ENCODE results near the gene AEBP1.

Gene AEBP1

DNA sequence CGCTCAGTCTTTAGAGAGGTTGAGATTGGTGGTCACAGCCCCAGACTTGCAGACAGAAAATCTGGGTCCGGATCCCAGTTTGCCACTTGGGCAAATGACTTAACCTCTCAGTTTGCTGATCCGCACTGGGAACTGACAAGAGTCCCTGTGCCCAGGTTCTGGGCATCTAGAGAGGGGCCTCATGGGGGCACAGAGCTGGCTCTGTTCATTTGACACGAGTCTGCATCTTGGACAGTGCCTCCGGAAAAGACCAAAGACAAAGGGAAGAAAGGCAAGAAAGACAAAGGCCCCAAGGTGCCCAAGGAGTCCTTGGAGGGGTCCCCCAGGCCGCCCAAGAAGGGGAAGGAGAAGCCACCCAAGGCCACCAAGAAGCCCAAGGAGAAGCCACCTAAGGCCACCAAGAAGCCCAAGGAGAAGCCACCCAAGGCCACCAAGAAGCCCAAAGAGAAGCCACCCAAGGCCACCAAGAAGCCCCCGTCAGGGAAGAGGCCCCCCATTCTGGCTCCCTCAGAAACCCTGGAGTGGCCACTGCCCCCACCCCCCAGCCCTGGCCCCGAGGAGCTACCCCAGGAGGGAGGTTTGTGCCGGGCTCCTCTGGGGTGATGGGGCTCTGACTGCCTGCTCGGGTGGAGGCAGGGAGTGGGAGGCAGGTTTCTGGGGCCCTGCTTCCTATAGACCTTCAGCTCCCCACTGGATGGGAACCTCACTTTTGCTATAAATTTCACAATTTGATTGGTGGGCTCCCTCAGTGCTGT is 2.3 kb downstream of the AEBP1 start:
- DNase-seq, result no peak

DNA sequence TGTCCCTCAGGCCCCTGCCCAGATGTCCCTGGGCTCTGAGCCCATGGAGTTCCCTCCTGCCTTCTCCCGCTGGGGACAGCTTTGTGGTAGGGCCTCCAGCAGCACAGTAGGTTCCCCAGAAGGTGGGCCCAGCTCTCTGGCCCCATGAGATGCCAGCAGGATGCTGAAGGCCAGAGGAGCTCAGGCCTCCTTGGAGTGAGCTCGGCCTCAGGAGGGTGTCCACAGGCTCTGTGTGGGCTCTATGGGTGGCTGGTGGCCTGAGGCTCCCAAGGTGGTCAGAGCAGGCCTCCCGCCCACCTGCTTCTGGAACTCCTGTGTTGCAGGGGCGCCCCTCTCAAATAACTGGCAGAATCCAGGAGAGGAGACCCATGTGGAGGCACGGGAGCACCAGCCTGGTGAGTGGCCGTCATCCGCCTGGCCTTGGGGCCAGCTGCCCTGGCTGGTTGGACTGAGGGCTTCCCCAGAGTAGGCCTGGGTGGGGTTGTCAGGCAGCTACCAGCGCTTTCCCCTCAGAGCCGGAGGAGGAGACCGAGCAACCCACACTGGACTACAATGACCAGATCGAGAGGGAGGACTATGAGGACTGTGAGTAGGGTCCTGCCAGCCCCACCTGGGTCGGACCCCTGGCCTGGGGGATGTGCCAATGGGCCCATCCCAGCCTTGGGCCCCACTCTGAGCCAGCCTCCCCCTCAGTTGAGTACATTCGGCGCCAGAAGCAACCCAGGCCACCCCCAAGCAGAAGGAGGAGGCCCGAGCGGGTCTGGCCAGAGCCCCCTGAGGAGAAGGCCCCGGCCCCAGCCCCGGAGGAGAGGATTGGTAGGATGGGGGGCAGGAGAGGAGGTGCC is 3.2 kb downstream of the AEBP1 start:
- DNase-seq, result no peak

DNA sequence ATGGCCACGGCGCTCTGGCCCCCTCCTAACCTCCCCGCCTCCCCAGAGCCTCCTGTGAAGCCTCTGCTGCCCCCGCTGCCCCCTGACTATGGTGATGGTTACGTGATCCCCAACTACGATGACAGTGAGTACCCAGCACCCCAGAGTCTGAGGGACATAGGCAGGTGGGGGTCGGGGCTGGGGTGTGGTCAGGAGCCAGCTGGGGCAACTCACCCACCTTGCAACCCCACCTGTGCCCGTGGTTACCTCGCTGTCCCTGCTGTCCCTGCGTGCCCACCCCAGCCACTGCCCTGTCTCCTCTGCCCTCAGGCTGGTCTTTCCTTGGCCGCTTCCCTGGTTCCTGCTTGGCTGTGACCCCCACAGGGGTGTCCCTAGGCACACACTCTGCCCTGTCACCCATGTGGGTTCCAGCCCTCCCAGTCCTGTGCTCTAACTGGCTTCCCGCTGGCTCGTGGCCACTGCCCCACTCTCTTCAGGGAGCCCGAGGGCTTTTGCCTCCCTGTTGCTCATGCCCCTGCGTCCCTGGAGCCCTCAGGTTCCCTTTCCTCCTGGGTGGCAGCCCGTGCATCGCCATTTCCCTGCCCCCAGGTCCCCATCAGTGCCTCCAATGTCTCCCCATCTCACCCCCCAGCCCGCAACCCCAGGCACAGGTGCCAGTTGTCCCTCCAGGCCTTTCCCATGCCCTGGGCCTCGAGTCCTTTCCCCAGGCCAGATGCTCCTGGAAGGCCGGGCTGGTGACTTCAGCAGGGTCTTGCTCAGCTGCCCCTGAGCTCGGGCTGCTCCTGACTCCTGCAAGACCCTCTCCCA is 4.0 kb downstream of the AEBP1 start:
- DNase-seq, result no peak

DNA sequence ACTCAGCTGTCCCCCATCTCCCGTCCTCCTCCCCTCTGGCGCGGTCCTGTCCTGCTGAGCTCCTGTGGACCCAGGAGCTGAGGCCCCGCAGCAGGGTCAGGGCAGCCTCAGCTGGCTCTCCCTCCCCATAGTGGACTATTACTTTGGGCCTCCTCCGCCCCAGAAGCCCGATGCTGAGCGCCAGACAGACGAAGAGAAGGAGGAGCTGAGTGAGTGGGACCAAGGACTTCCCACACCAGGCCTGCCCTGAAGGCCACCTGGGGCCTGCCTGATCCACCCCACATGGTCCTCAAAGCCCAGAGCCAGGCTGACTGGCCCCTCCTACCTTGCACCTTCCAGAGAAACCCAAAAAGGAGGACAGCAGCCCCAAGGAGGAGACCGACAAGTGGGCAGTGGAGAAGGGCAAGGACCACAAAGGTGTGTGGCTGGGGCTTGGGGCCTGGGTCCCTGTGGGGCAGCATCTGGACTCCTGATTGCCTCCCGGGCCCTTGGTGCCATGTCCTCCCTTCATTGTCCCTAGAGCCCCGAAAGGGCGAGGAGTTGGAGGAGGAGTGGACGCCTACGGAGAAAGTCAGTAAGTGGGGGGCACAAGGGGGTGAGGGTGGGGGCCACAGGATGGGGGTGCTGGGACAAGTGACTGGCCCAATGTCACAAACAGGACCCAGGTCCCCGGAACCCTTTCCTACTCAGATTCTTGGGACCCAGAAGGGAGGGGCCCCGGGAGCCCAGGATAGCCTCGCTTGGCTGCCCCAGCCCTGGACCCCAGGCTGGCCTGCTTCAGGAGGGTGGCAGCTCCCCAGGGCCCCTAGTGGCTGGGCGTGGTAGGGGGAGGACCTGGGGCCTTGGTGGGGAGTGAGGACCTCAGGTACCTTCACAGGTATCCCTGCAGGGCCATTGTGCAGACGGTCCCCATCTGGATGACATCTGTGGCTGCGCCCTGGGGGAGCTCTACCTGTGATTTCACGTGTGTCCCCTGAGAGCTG is 4.9 kb downstream of the AEBP1 start:
- no peak for DNase-seq

DNA sequence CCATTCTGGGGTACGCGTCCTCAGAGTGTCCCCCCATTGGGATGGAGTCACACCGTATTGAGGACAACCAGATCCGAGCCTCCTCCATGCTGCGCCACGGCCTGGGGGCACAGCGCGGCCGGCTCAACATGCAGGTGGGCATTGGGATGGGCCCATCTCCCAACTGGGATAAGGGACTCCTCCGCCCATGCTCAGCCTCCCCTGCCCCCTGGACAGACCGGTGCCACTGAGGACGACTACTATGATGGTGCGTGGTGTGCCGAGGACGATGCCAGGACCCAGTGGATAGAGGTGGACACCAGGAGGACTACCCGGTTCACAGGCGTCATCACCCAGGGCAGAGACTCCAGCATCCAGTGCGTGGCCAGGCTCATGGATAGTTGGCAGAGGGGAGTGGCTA is 5.8 kb downstream of the AEBP1 start:
- no peak for DNase-seq

DNA sequence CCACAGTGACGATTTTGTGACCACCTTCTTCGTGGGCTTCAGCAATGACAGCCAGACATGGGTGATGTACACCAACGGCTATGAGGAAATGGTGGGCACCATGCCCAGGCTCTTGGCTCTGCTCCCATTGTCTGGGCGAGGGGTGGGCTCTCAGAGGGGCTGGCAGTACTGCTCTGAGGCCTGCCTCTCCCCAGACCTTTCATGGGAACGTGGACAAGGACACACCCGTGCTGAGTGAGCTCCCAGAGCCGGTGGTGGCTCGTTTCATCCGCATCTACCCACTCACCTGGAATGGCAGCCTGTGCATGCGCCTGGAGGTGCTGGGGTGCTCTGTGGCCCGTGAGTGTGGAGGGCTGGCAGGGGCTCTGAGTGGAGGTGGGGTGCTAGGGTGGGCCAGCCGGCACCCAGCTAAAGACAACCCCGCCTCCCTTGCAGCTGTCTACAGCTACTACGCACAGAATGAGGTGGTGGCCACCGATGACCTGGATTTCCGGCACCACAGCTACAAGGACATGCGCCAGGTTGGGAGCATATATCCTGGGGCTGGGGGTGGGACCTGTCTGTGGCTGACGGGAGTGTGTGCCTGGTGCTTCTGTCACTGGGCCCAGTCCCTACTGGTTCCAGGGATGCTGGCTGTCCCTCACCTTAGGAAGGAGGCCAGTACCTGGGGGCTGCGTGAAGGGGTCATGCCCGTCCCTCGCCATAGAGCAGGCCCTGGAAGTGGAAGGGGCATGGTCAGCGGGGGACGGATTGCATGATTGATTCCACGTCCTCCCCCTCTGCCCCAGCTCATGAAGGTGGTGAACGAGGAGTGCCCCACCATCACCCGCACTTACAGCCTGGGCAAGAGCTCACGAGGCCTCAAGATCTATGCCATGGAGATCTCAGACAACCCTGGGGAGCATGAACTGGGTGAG is 6.8 kb downstream of the AEBP1 start:
- DNase-seq, result no peak

DNA sequence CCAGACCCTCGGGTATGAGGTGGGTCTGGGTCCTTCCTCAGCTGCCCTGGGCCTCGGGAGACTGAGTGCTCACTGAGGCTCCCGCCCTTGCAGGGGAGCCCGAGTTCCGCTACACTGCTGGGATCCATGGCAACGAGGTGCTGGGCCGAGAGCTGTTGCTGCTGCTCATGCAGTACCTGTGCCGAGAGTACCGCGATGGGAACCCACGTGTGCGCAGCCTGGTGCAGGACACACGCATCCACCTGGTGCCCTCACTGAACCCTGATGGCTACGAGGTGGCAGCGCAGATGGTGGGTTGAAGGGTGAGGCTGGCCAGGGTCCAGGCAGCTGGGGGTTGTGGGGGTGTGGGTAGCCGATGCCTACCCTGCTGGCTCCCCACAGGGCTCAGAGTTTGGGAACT is 7.6 kb downstream of the AEBP1 start:
- no peak for DNase-seq

DNA sequence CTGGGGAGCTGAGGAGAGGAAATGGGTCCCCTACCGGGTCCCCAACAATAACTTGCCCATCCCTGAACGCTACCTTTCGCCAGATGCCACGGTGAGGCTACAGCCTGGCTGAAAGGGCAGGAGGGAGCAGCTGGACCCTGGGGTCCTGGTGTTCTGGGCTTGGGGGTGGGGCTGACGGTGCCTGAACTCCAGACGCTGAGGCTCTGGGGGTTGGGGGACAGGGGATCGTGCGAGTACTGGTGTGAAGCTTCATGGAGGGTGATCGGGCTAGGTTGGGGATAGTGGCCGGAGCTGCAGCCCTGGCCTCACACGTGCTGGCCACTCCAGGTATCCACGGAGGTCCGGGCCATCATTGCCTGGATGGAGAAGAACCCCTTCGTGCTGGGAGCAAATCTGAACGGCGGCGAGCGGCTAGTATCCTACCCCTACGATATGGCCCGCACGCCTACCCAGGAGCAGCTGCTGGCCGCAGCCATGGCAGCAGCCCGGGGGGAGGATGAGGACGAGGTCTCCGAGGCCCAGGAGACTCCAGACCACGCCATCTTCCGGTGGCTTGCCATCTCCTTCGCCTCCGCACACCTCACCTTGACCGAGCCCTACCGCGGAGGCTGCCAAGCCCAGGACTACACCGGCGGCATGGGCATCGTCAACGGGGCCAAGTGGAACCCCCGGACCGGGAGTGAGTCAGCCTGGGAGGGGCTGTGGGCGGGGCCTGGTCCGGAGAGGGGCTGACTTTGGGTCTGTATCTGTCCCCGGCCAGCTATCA is 8.3 kb downstream of the AEBP1 start:
- no peak for DNase-seq

DNA sequence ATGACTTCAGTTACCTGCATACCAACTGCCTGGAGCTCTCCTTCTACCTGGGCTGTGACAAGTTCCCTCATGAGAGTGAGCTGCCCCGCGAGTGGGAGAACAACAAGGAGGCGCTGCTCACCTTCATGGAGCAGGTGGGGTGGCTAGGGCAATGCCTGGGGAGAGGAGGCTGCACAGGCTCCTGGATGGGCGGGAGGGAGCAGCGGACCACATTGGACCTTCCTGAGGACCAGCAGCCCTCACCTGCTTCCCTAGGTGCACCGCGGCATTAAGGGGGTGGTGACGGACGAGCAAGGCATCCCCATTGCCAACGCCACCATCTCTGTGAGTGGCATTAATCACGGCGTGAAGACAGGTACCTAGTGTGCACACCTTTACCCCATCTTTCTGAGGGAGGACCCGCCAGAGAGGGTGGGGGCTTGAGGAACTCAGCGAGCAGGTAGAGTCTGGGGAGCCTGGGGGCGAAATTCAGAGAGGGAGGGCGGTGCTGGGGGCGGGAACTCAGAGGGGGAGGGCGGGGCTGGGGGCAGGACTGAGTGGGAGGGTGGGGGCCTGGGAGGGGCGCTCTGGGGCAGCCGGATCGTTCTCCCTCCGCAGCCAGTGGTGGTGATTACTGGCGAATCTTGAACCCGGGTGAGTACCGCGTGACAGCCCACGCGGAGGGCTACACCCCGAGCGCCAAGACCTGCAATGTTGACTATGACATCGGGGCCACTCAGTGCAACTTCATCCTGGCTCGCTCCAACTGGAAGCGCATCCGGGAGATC is 9.0 kb downstream of the AEBP1 start:
- no peak for DNase-seq

DNA sequence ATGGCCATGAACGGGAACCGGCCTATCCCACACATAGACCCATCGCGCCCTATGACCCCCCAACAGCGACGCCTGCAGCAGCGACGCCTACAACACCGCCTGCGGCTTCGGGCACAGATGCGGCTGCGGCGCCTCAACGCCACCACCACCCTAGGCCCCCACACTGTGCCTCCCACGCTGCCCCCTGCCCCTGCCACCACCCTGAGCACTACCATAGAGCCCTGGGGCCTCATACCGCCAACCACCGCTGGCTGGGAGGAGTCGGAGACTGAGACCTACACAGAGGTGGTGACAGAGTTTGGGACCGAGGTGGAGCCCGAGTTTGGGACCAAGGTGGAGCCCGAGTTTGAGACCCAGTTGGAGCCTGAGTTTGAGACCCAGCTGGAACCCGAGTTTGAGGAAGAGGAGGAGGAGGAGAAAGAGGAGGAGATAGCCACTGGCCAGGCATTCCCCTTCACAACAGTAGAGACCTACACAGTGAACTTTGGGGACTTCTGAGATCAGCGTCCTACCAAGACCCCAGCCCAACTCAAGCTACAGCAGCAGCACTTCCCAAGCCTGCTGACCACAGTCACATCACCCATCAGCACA is 9.7 kb downstream of the AEBP1 start:
- DNase-seq, result no peak

DNA sequence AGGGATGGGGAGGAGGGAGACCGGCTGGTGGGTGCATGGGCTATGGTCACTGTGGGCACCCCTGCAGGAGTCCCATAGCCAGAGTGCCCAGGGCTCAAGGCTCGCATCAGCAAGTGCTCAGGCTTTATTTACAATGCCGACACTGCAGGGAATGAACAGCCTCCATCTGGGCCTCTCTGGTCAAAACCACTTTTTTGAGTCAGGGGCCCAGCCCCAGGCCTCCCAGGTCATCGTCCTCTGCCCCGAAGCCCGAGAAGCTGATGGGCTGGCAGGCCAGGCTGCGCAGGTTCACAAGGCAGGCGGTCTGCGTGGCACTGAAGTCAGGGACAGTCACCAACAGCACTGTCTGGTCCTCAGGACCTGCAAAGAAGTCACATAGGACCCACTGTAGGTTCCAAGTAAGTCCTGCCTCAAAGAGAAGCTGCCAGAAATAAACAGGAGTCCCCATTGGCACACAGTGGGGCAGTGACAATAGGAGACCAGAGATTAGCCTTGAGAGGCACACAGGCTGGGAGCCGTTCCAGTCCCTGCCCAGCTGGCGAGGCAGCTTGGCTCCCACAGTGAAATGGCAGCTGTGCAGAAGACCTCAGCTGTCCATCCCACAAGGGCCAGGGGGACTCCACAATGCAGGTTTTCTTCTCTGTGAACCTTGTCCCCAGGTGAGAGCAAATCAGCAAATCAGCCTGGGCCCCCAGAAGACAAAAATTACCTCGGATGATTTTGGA is 10.6 kb downstream of the AEBP1 start:
- DNase-seq, result no peak

DNA sequence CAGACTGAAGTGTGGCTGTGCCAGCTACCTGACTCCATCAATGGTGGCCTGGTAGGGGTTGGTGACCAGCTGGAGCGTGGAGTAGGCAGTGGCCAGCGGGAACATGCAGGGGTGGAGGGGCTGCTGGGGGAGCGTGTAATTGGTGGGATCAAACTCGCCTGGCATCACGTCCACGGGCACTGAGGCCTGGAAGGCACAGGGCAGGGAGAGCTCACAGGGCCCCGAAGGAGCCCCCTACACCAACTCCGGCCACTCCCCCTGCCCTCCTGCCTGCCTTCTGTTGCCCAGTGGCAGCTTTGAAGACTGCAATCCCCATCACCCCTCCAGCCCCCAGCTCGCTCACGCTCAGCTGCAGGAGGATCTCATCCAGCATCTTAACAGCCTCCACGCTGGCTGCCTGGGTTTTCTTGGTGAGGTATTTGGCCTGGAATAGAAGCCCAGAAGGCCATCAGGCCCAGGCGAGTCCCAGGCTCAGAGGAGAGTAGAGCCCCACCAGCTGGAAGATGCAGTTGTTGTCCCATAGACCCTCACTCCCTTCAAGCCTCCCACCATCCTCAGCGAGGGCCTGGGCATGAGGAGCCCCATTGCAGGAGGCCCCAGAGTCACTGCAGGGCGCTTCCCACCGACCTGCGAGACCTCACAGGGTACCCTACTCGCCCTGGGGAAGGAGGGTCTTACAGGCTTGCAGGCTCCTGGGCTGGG is 12.1 kb downstream of the AEBP1 start:
- no peak for DNase-seq

DNA sequence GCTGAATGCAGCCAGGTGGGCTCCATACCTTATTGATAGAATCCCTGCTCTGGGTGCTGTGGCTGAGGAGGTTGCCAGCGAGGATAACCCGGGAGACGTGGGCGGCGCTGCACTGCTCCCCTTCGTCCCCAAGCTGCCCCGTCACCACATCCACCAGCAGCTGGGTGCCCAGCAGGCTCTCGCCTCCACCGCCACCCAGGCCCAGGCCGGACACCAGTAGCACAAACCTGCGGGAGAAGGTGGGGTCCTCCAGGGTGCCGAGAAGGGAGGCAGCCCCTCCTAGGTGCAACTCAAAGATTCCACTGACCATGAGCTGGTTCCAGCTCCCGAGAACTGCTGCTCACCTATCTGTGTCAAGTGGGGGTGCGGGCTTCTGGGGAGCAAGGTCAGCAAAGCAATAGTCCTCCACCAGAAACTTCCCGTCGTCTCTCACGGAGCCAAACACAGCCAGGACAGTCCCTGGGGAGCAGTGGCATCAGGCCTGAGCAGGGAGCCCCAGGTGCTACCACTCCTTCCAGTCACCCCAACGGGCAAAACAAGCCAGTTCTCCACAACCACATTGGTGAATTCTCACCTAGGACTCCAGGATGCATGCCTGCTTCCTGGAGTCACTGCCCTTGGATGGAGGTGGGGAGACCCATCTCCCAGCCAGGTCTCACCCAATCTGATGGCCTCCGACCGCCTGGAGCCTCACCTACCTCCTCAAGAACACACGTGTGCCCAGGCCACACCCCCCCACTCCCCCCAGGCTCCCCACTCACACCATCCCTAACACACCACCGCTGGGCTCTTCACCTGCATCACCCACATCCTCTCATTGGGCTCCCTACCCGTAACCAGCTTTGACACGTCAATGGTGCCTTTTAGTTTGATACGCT is 12.9 kb downstream of the AEBP1 start:
- DNase-seq, result no peak

DNA sequence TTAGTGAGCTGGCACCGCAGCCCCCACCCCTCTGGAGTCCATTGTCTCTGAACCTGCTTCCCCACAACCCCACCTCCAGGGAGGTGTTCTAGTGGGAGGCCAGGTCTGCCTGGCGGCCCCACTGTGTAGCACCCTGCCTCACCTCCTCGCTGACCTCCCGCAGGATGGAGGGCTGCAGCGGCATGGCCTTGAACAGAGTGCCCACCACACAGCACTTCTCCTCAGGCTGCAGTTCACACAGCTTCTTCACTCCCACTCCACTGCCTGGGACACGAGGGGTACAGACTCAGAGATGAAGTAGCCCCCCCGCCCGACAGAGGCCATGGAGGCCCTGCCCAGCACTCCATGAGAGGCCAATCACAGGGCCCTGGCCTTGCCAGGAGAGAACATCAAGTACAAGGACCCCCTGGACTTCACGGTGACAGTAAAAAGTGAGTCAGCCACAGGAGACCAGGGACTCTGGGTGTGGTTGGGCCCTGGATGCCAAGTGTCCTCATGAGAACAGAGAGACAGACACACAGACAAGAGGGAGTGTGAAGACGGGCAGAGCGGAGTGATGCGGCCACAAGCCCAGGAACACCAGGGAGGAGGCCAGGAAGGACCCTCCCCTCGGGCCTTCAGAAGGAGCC is 13.8 kb downstream of the AEBP1 start:
- no peak for DNase-seq

DNA sequence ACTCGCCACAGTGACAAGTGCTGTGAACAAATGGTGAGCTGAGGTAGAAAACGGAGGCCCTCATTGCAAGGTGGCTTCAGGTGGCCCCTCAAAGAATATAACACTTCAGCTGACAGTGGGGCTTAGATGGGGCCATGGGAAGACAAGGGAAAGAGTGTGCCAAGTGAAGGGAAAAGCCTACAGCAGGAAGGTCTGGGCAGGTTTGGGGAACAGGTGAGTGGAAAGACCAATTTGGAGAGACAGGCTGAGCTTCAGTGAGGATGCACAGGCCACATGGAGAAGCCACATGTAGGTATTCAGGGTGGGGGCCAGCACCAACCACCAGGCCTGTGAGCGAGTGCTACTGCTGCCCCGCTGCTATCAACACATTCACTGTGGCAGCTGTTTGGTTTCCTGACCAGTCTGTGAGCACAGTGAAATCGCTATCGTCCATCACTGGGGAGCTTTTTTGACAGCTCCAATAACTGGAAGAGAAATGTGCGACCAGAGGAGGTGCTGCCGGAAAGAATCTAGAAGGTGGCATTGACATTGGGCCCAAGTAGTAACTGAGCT is 15.8 kb downstream of the AEBP1 start:
- DNase-seq, result no peak

DNA sequence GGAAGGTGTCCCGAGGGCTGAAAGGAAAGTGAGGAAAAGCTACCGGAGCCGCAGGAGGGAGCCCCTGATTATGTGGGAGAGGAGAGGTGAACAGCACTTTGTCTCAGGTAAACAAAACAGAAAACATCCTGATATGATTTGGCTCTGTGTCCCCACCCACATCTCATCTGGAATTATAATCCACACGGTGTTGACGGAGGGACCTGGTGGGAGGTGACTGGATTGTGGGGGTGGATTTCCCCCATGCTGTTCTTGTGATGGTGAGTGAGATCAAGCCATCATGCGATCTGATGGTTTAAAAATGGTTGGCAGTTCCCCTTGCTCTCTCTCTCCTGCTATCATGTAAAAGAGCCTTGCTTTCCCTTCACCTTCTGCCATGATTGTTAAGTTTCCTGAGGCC is 16.2 kb downstream of the AEBP1 start:
- DNase-seq, result no peak
